ENCODE measurements around the gene RNF115. TPM values are rescaled to one million over a fixed set of nuclear protein-coding genes. Genes with fewer than 3 reads are reported as not detected.

The RNF115 gene
- polyA plus RNA-seq, 2 of the 4 experiments (the other 2 are of a cell fraction): 8.5 to 18.8 TPM

- H3K4me3 ChIP-seq: no peak overlapping the region
- no peak for FAIRE-seq
- H3K4me2 ChIP-seq: no peak overlapping the region
- ATAC-seq: no peak
- POLR2A ChIA-PET: no interaction called here
- no peaks in the 10 kb centered on the region for H3K9me3 ChIP-seq
- 93% methylated on average over 10 of the region's 10 CpGs for WGBS (ENCODE audit: missing lambda C conversion rate)
- CTCF ChIA-PET: no interaction called here
- TF ChIP-seq CBX8 (IDR thresholded peaks at IDR 0.05): no peak
- TF ChIP-seq E2F6 (IDR thresholded peaks at IDR 0.05; ENCODE audit: borderline replicate concordance, low read depth): no peak
- no peak for TF ChIP-seq TP53 (CRISPR knock-in tag; IDR thresholded peaks at IDR 0.05)
- TF ChIP-seq JUNB (IDR thresholded peaks at IDR 0.05): no peak
- TF ChIP-seq CEBPB (IDR thresholded peaks at IDR 0.05): no peak
- TF ChIP-seq MAZ (IDR thresholded peaks at IDR 0.05; ENCODE audit: borderline replicate concordance, low read depth, low read length): no peak
- TF ChIP-seq ZFP36 (IDR thresholded peaks at IDR 0.05; ENCODE audit: borderline replicate concordance, partially characterized antibody): no peak
- TF ChIP-seq MAFK (IDR thresholded peaks at IDR 0.05; ENCODE audit: partially characterized antibody): no peak
- no peak for TF ChIP-seq MYC (IDR thresholded peaks at IDR 0.05; ENCODE audit: borderline replicate concordance, low read length)
- TF ChIP-seq CHD4 (IDR thresholded peaks at IDR 0.05; ENCODE audit: borderline replicate concordance): no peak
- no peak for TF ChIP-seq FOSB (CRISPR knock-in tag; IDR thresholded peaks at IDR 0.05)
- no peak for TF ChIP-seq EHF (CRISPR knock-in tag; IDR thresholded peaks at IDR 0.05)
- TF ChIP-seq BCL3 (IDR thresholded peaks at IDR 0.05): no peak
- peaks cover 27% of the 10 kb centered on the region for H3K4me1 ChIP-seq
- H3K27ac ChIP-seq: no peak overlapping the region
- no peak for DNase-seq (ENCODE audit: low read depth in 1 of 2, low spot score in 1 of 2)
These were observed 107.1 kb downstream of the RNF115 start for GRCh38 chr1:145716641-145717345.

GRCh38 chr1:145714524-145715111, 109.3 kb downstream of the RNF115 start:
- H3K4me3 ChIP-seq: no peak overlapping the region
- no peak for TF ChIP-seq GATA3 (IDR thresholded peaks at IDR 0.05; ENCODE audit: borderline replicate concordance)
- no peak for TF ChIP-seq NR3C1 (IDR thresholded peaks at IDR 0.05)
- no peak for TF ChIP-seq HMGXB4 (CRISPR knock-in tag; IDR thresholded peaks at IDR 0.05; ENCODE audit: borderline replicate concordance)
- TF ChIP-seq CTCF (IDR thresholded peaks at IDR 0.05): no peak
- TF ChIP-seq HOXB13 (CRISPR knock-in tag; IDR thresholded peaks at IDR 0.05; ENCODE audit: low read depth): no peak
- POLR2A ChIA-PET: no interaction called here
- no peak overlapping the region for H3K4me2 ChIP-seq
- FAIRE-seq (no peak), ATAC-seq (no peak), DNase-seq (ENCODE audit: low read depth in 1 of 2, low spot score in 1 of 2) (no peak)
- H3K9me3 ChIP-seq: no peaks in the 10 kb centered on the region
- H3K4me1 ChIP-seq: peaks cover 28% of the 10 kb centered on the region
- CTCF ChIA-PET: interaction anchor here (0.9 kb wide), 1 partner anchor 23 kb away, joined by 3 read pairs; no protein-coding TSS in a partner anchor
- 61% methylated on average over 6 of the region's 6 CpGs for WGBS (ENCODE audit: missing lambda C conversion rate)
- peak overlapping the region; percentile 32 to 68; a peak in 3 of 6 replicates for H3K27ac ChIP-seq

Data from A549 (cell line).